Activated CD8-positive, alpha-beta T cell treated with anti-CD3 and anti-CD28 coated beads, Interleukin-2, amount 10 ng/mL, durations not matched to agents 7 days and 5 days (primary cell): ENCODE data around the gene GPR68. TPM values are rescaled to one million over a fixed set of nuclear protein-coding genes. Genes with fewer than 3 reads are reported as not detected.

Experiments
- ATAC-seq: fragments of 150-1000 bp; cut with Tn5 transposase; one replicate; pipeline ENCODE4 v1.10.0; 2021; ENCODE audit warnings: moderate library complexity
- CTCF ChIA-PET: fragments of 350-600 bp; sonication (Branson Sonifier 250); formaldehyde crosslinking; loops from one replicate; lab custom pipeline; 2021; ENCODE audit warnings: antibody characterized with exemption; lab: Charles Lee
- POLR2A ChIA-PET: fragments of 350-600 bp; sonication (Branson Sonifier 250); formaldehyde crosslinking; loops from one replicate; lab custom pipeline; 2021; ENCODE audit warnings: antibody characterized with exemption; lab: Charles Lee
- DNase-seq: peaks from one replicate; pipeline ENCODE4 v3.0.0-alpha.2; 2020
- H3K27ac Mint-ChIP-seq: one replicate; pipeline ENCODE4 v1.8.0; 2021; ENCODE audit warnings: mild to moderate bottlenecking, mixed read lengths
- H3K27me3 Mint-ChIP-seq: one replicate; pipeline ENCODE4 v1.8.0; 2021; ENCODE audit warnings: low read depth, mixed read lengths
- H3K36me3 Mint-ChIP-seq: one replicate; pipeline ENCODE4 v1.8.0; 2021; ENCODE audit warnings: low read depth, mixed read lengths
- H3K4me1 Mint-ChIP-seq: one replicate; pipeline ENCODE4 v1.8.0; 2021; ENCODE audit warnings: low read depth, mixed read lengths
- H3K4me3 Mint-ChIP-seq: one replicate; pipeline ENCODE4 v1.8.0; 2021; ENCODE audit warnings: mild to moderate bottlenecking, mixed read lengths
- H3K9me3 Mint-ChIP-seq: one replicate; pipeline ENCODE4 v1.8.0; 2022; ENCODE audit warnings: mixed read lengths; ENCODE audit not compliant: insufficient read depth
- total RNA-seq, 2 experiments: library from RNA; stranded (reverse); gene quantifications; one replicate each; pipeline ENCODE4 v1.2.3, GENCODE V29; 2021

Gene GPR68, protein sequence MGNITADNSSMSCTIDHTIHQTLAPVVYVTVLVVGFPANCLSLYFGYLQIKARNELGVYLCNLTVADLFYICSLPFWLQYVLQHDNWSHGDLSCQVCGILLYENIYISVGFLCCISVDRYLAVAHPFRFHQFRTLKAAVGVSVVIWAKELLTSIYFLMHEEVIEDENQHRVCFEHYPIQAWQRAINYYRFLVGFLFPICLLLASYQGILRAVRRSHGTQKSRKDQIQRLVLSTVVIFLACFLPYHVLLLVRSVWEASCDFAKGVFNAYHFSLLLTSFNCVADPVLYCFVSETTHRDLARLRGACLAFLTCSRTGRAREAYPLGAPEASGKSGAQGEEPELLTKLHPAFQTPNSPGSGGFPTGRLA
- total RNA-seq, result 10 to 100 TPM; 44.6 to 45.3 TPM

DNA sequence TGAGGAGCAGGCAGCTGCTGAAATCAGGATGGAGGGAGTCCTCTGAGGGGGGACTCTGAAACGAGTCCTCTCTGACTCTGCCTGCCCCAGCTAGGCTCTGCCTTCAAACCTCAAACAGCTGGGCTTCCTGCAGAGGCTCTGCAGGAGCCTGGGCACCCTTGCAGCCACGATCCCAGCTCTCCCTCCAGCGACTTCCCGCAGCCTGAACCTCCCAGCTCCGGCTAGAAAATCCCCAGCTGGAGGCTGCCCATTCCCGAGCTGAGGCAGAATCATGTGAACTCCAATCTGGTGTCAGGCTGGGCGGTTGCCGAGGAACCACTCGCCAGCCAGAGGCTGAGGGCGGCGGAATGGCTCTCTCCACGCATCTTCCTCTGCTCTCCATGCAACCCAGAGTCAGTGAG lies at the start of gene GPR68:
TSS of gene GPR68 (minus strand) at position 204 of the 401 bp plus-strand sequence. CDS start 9,654 bp downstream, outside the sequence.
- ChIA-PET CTCF (interaction anchor here (1.0 to 7.9 kb wide), 12 partner anchors 8 to 171 kb away, joined by 3 to 105 read pairs (median 4); no protein-coding TSS in a partner anchor), POLR2A (interaction anchor here (0.7 to 9.3 kb wide), 28 partner anchors 11 to 342 kb away, joined by 3 to 541 read pairs (median 6); partner anchors contain the start of genes CCDC88C, DGLUCY and RPS6KA5)
- peaks cover 4% of the 10 kb centered on the region for H3K9me3 Mint-ChIP-seq
- H3K4me3 Mint-ChIP-seq, result peak within 1 kb of the TSS; percentile 87
- no peaks in the 10 kb centered on the region for H3K27me3 Mint-ChIP-seq
- peak; percentile 61 for DNase-seq
- H3K27ac Mint-ChIP-seq, result peak within 1 kb of the TSS; percentile 93
- H3K36me3 Mint-ChIP-seq, result peaks cover 92% of the 10 kb centered on the region
- peak; percentile 12 for ATAC-seq
- H3K4me1 Mint-ChIP-seq, result peaks cover 74% of the 10 kb centered on the region

DNA sequence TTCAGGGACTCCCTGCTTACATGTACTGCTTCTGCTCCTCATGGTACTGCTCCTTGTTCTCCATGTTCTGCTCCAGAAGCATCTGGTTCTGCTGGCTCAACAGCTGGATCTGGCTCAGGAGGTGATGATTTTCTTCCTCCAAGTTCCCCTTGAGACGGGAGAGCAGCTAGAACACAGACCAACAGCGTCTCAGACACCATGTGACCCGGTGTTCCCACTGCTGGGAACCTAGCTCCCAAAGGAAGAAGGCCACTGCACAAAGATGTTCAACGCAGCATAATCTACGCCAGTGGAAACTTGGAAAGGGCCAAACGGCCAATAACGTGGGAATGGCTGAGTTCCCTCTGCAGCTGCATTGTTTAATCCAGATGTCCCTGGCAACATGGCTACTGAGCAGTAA lies 49.6 kb upstream of the GPR68 start:
- Mint-ChIP-seq H3K27ac (peak overlapping the region; percentile 76), H3K9me3 (no peaks in the 10 kb centered on the region), H3K36me3 (peaks cover 88% of the 10 kb centered on the region), H3K4me3 (no peak overlapping the region), H3K4me1 (peaks cover 29% of the 10 kb centered on the region), H3K27me3 (no peaks in the 10 kb centered on the region)
- ChIA-PET POLR2A (interaction anchor here (0.6 kb wide), 1 partner anchor 29 kb away, joined by 4 read pairs; no protein-coding TSS in a partner anchor), CTCF (no interaction called here)
- DNase-seq (no peak), ATAC-seq (no peak)

DNA sequence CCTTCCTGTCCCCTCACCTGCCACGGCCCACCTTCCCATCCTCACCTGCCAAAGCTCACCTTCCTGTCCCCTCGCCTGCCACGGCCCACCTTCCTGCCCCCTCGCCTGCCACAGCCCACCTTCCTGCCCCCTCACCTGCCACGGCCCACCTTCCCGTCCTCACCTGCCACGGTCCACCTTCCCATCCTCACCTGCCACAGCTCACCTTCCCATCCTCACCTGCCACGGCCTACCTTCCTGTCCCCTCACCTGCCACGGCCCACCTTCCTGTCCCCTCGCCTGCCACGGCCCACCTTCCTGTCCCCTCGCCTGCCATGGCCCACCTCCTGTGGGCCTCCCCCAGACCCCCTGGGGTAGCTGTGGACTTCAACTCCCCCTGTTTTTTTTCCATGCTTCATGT lies 48.8 kb upstream of the GPR68 start:
- Mint-ChIP-seq H3K36me3 (peaks cover 87% of the 10 kb centered on the region), H3K27me3 (no peaks in the 10 kb centered on the region), H3K4me3 (no peak overlapping the region), H3K27ac (peak overlapping the region; percentile 76), H3K4me1 (peaks cover 29% of the 10 kb centered on the region), H3K9me3 (no peaks in the 10 kb centered on the region)
- no peak for ATAC-seq
- DNase-seq, result no peak
- POLR2A ChIA-PET, result no interaction called here
- CTCF ChIA-PET, result interaction anchor here (0.7 kb wide), 1 partner anchor 116 kb away, joined by 7 read pairs; no protein-coding TSS in a partner anchor

DNA sequence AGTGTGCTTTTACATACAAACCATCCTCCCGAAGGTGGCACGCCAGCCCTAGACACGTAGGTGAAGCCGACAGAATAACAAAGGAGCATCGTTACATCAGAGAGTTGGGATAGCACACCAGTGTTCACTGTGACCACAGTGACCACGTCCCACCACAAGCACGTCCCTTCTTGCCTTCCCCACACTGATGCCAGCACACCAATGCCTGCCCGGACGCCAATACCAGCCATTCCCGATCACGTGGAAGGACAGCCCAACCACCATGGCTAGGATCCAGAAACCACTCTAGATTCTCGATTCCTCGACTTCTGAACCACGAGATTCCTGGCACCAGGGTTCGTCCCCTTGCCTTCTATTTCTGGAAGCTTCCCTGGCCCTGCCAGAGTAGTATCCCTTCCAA lies 48.0 kb upstream of the GPR68 start:
- POLR2A ChIA-PET, result no interaction called here
- Mint-ChIP-seq H3K27me3 (no peaks in the 10 kb centered on the region), H3K27ac (peak overlapping the region; percentile 76)

DNA sequence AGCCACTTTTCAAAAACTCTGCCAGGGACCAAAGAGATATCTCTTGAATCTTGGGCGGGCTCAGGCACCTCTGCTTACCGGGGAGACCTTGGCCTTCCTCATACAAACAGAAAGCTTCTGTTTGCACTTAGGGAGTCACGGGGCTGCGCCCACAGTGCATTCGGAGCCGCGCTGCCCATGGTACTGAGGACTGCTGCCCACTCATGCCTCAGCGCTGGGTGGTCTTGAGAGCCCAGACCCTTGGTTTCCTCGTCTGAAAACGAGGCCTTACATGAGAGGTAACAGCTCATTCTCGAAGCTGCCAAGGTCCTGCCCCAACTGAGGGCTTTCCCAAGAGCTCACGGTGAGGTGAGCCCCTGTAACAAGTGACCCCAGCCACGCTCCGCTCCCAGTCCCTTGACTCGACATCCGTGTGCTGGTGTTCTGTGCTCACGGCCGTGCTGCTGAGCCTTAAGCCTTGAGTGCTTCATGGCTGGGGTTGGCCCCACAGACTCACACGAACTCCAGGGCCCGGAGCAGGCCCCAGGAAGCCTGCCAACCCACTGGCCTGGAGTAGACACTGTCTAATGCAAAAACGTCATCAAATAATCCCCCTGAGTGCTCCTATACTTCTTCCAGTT lies 47.4 kb upstream of the GPR68 start:
- ATAC-seq, result no peak

More for the DNA sequence above, 48.0 kb upstream of the GPR68 start:
- peak; percentile 54 for DNase-seq
- Mint-ChIP-seq H3K4me1 (peaks cover 29% of the 10 kb centered on the region), H3K9me3 (no peaks in the 10 kb centered on the region), H3K36me3 (peaks cover 91% of the 10 kb centered on the region), H3K4me3 (no peak overlapping the region)
- peak; percentile 52 for ATAC-seq
- CTCF ChIA-PET, result interaction anchor here (0.7 to 1.7 kb wide), 3 partner anchors 15 to 115 kb away, joined by 4 to 7 read pairs (median 4); partner anchors contain the start of gene GPR68

DNA sequence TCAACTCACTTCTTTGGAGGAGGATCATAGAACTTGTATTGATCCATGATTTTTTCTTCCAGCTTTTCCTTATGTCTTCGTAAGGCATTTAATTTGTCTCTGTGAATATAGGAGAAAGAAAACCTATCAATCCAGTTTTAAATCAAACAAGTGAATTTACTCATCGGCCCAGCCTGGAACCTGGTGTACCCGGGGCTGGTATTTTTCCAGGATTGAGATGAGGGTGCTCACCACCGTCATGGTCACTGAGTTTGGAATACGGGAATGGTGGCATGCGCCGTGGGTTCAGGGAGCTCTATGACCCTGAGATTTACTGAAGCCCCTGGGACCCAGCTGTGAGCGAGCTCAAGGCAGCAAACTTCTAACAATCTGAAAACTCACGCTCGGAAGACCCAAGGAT lies 46.5 kb upstream of the GPR68 start:
- H3K27ac Mint-ChIP-seq, result peak overlapping the region; percentile 11
- DNase-seq (no peak), ATAC-seq (no peak)
- H3K4me3 Mint-ChIP-seq, result no peak overlapping the region
- POLR2A ChIA-PET, result interaction anchor here (0.7 kb wide), 1 partner anchor 126 kb away, joined by 4 read pairs; the partner anchor contains the start of gene CCDC88C
- H3K36me3 Mint-ChIP-seq, result peaks cover 88% of the 10 kb centered on the region
- H3K9me3 Mint-ChIP-seq, result no peaks in the 10 kb centered on the region
- CTCF ChIA-PET, result interaction anchor here (1.0 to 3.1 kb wide), 6 partner anchors 14 to 119 kb away, joined by 3 to 20 read pairs (median 4); partner anchors contain the start of gene GPR68
- H3K27me3 Mint-ChIP-seq, result no peaks in the 10 kb centered on the region
- peaks cover 35% of the 10 kb centered on the region for H3K4me1 Mint-ChIP-seq

More for the DNA sequence above, 47.4 kb upstream of the GPR68 start:
- Mint-ChIP-seq H3K4me1 (peaks cover 29% of the 10 kb centered on the region), H3K4me3 (no peak overlapping the region), H3K9me3 (no peaks in the 10 kb centered on the region), H3K27ac (peak overlapping the region; percentile 76), H3K27me3 (no peaks in the 10 kb centered on the region), H3K36me3 (peaks cover 88% of the 10 kb centered on the region)
- DNase-seq, result no peak
- ChIA-PET POLR2A (no interaction called here), CTCF (interaction anchor here (1.3 to 3.1 kb wide), 3 partner anchors 14 to 115 kb away, joined by 4 to 20 read pairs (median 4); partner anchors contain the start of gene GPR68)

DNA sequence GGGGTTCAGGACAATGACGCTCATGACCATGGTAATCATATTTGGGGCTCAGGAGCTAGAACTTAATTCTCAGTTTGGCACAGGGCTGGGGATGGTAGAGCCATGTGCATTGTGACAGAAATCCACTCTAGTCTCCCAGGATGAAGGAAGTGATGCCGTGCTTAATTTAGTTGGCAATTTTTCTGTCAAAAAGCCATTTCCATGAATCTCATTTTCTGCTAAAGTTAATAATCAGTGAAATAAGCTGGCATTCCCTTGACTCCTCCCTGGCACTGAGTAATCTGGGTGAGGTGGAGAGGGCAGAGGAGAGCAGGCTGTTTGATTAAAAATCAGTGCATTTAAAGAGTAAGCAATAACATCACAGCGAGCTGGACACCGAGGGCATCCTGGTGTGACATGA lies 45.0 kb upstream of the GPR68 start:
- no peak overlapping the region for H3K4me3 Mint-ChIP-seq
- DNase-seq (no peak), ATAC-seq (no peak)
- H3K9me3 Mint-ChIP-seq, result no peaks in the 10 kb centered on the region
- peaks cover 91% of the 10 kb centered on the region for H3K36me3 Mint-ChIP-seq
- CTCF ChIA-PET, result interaction anchor here (1.3 to 3.1 kb wide), 2 partner anchors 112 to 117 kb away, joined by 6 to 20 read pairs; no protein-coding TSS in a partner anchor
- no peak overlapping the region for H3K27ac Mint-ChIP-seq
- H3K27me3 Mint-ChIP-seq, result no peaks in the 10 kb centered on the region
- H3K4me1 Mint-ChIP-seq, result peaks cover 50% of the 10 kb centered on the region
- POLR2A ChIA-PET, result interaction anchor here (1.1 kb wide), 1 partner anchor 39 kb away, joined by 3 read pairs; no protein-coding TSS in a partner anchor

DNA sequence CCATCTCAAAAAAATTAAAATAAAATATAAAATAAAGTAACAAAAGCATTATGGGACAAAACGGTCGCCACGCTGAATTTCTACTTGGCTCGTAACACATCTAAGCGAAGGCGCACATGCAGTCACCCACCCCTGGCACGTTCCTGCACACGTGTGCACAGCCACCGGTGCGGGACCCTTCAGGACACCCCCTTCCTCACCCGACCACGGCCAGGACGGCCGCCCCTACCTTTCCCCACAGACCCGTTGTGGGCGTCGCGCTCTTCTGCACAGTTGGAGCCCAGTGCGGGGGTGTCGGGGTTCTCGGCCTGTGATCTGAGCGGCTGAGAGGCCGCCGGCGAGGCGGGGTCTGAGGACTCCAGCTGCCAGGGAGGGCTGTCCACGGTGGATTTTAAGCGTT lies 44.4 kb upstream of the GPR68 start:
- no peak overlapping the region for H3K4me3 Mint-ChIP-seq
- no peak for DNase-seq
- H3K27ac Mint-ChIP-seq, result no peak overlapping the region
- ATAC-seq, result no peak
- peaks cover 50% of the 10 kb centered on the region for H3K4me1 Mint-ChIP-seq
- no peaks in the 10 kb centered on the region for H3K27me3 Mint-ChIP-seq
- CTCF ChIA-PET, result interaction anchor here (1.2 to 4.3 kb wide), 4 partner anchors 32 to 386 kb away, joined by 4 to 130 read pairs (median 9); no protein-coding TSS in a partner anchor
- H3K9me3 Mint-ChIP-seq, result no peaks in the 10 kb centered on the region
- H3K36me3 Mint-ChIP-seq, result peaks cover 91% of the 10 kb centered on the region
- POLR2A ChIA-PET, result interaction anchor here (1.0 kb wide), 1 partner anchor 26 kb away, joined by 6 read pairs; no protein-coding TSS in a partner anchor

DNA sequence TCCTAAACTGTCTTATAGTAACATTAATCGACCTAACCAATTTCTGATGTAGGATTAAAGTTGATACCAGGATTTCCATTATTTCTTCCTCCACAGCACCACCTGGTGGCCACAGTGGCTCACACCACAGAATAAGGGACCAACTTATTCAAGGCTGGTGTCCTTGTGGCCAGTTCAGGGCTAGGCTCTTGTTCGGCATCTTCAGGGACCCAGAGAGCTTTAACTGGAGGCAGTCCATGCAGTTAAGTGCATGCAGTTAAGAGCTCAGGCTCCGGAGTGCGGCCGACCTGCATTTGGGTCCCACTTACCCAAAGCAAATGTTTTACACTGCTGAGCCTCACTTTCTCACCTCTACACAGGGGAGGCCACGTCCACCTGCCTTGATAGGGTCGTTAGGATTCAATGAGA lies 42.0 kb upstream of the GPR68 start:
- Mint-ChIP-seq H3K4me3 (no peak overlapping the region), H3K36me3 (peaks cover 93% of the 10 kb centered on the region), H3K27ac (peak overlapping the region; percentile 54), H3K9me3 (no peaks in the 10 kb centered on the region), H3K27me3 (no peaks in the 10 kb centered on the region), H3K4me1 (peaks cover 45% of the 10 kb centered on the region)
- peak; percentile 88 for DNase-seq
- POLR2A ChIA-PET, result interaction anchor here (0.5 to 3.9 kb wide), 3 partner anchors 43 to 109 kb away, joined by 3 to 25 read pairs (median 6); partner anchors contain the start of gene GPR68
- peak; percentile 85 for ATAC-seq
- CTCF ChIA-PET, result interaction anchor here (0.6 to 4.3 kb wide), 18 partner anchors 8 to 384 kb away, joined by 3 to 130 read pairs (median 4); partner anchors contain the start of gene GPR68

DNA sequence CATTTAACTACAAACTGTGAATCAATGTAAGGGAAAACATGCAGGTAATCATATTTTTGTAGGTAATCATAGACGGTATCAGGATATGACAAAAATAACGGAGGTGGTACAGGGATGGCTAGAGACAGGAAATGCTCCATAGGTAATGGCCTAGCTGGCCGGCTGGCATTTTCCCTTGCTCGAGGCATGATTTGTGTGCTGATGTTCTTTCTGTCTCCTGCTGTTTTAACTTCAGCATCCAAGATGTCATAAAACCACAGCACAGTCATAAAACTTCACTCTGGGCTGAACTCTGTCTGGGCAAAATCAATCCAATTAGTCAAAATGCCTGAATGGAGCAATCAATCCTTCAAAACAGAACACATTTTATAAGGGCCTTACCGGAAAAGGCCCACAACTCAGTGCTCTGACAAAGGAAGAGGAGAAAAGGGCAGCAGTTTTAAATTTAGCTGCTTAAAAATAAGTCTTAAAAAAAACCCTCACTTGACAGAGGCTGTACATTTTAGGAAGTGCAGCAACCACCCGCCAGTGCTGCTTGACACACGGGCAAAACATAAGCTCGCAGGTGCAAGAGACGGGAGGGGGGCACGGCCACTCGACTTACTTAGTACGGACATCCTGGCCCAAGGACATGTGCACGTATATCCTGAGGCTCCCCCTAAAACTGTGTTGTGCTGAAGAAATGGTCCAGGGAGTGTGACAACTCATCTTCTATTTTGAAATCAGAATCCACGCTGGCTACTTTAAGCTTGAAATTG lies 40.5 kb upstream of the GPR68 start:
- Mint-ChIP-seq H3K9me3 (no peaks in the 10 kb centered on the region), H3K36me3 (peaks cover 91% of the 10 kb centered on the region), H3K27me3 (no peaks in the 10 kb centered on the region), H3K27ac (peak overlapping the region; percentile 56), H3K4me3 (no peak overlapping the region), H3K4me1 (peaks cover 45% of the 10 kb centered on the region)
- ATAC-seq, result no peak
- ChIA-PET POLR2A (interaction anchor here (1.0 to 3.9 kb wide), 2 partner anchors 18 to 42 kb away, joined by 3 to 25 read pairs; partner anchors contain the start of gene GPR68), CTCF (interaction anchor here (0.8 to 4.3 kb wide), 12 partner anchors 8 to 109 kb away, joined by 3 to 130 read pairs (median 4); partner anchors contain the start of gene GPR68)
- no peak for DNase-seq
